Suppressor macrophage (primary cell): ENCODE data around the gene MSMO1.
A peak's percentile ranks its signal among the peaks of the same experiment; 100 is the strongest.

Experiments used
- DNase-seq, 4 experiments: peaks; one replicate each; pipeline ENCODE4 v3.0.0-alpha.2; 2020 to 2022

The MSMO1 gene

GRCh38 chr4:165360985-165361670 lies 33.7 kb downstream of the MSMO1 start:
- peak; percentile 55 to 83 (median 72) for DNase-seq

DNA sequence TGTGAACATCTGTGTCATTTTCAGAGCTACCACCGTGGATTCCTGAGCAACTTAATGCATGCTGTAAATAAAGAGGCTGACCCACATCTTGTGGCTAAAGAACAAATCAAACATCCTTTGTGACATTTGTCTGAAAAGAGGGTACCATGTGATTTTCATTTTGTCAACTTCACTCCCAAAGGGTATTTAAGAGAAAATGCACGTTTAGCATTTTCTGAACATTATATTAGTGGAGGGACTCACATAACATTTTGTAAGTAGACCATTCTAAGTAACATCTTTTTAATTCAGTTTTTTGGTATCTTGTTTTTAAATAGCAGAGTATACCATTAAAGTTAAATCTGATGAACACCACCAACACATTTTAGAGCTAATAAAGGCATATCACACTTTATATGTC lies 34.3 kb downstream of the MSMO1 start:
- no peak for DNase-seq

DNA sequence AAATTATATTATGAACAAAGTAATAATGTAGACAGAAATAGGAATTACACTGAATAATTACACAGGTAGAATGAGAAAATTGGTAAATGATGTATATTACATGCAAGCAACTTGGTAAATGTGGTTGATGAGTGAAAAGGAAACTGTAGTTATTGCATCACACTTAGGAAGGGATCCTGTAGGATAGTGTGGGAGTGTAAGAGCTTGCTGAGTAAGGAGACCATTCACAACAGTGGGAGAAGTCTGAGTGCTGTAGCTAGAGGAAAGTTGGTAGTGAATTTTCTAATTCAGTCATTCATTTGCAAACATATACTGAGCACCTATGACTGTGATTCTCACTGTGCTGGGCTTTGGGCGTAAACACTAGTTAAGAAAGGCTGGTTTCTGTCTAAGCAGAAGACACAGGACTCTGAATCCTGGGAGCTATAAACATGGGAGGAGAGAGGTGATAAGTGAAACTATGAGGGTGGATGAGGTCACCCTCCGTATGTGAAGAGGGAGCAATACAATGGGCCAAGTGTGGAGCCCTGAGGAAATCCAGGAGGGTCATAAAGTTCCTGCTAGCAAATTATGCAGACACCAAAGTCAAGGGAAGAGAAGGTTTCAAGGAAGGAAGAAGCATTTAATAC lies 37.1 kb downstream of the MSMO1 start:
- peak in 3 of 4 experiments; percentile 15 to 60 (median 47) for DNase-seq

GRCh38 chr4:165367040-165367439 lies 39.6 kb downstream of the MSMO1 start:
- DNase-seq, result no peak

DNA sequence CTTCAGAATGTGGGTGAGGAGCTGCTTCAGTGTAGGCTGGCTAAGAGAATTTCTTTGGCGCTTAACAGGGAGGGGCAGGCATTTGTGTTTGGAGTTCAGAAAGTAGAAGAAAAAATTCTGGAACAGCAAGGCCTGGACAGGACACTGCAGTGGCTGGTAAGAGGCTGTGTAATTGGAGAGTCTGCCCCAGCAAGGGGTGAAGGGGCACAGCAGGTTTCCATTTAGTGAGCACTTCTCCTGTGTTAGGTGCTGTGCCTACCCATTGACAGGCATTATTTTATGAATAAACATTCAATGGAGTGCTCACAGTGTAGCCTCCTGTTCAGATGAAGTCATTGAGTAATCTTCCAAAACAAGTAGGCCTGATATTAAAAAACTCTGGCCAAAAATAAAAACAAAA lies 40.6 kb downstream of the MSMO1 start:
- DNase-seq, result no peak

DNA sequence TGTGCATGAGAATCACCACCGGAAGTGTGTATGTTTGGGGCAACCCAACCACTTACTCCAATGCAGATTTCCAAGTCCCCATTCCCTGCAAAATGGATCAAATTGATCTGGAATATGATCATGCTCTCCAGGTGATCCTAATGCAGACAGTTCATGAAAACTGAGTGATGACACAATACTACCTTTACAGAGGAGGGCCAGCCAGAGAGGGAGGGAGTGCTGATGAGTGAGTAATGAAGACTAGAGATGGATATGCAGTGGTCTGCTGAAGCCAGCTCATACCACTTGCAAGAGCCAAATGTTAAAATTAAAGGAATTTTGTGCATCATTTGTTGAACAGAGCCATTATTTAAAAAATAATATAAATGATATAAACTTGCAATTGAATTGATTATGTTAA lies 41.1 kb downstream of the MSMO1 start:
- DNase-seq, result no peak

DNA sequence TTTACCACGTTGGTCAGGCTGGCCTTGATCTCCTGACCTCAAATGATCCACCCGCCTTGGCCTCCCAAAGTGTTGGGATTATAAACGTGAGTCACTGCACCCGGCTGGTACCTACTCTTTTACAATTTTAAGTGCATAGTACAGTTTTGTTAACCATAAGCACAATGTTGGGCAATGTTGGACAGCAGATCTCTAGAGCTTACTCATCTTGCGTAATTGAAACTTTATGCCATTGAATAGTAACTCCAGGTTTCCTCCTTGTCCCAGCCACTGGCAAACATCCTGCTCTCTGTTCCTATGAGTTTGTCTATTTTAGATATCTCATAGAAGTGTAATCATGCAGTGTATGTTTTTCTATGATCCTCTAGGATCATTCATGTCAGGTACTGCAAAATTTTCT lies 42.1 kb downstream of the MSMO1 start:
- peak in 2 of 4 experiments; percentile 28 to 36 for DNase-seq

- no peak for DNase-seq
Measured at GRCh38 chr4:165370530-165370929, 43.1 kb downstream of the MSMO1 start.

- DNase-seq, result no peak
Measured at GRCh38 chr4:165375465-165375864, 48.0 kb downstream of the MSMO1 start.

DNA sequence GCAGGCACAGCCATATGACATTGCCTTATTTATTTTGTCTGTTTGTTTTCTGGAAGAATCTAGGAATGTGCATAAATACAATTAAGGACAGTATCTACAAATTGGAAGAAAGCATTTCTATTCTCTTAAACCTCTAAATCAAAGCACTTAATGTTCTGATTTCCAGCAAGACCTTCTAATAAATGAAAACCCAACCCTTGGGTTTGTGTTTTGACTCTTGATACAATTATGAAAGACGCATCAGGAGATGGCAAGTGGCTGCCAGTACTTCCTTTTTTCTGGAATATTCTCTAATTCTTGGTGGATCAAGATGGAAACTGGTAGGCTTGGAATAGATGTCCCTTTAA lies 50.9 kb downstream of the MSMO1 start:
- no peak for DNase-seq

GRCh38 chr4:165378745-165379677 lies 51.5 kb downstream of the MSMO1 start, which contains the start of gene CPE:
CPE (plus strand) TSS chr4:165379008; CDS start chr4:165379222, 214 bp downstream.
- DNase-seq, result peak; percentile 78 to 88 (median 83)

GRCh38 chr4:165379678-165380064 lies 52.2 kb downstream of the MSMO1 start:
- DNase-seq, result no peak

DNA sequence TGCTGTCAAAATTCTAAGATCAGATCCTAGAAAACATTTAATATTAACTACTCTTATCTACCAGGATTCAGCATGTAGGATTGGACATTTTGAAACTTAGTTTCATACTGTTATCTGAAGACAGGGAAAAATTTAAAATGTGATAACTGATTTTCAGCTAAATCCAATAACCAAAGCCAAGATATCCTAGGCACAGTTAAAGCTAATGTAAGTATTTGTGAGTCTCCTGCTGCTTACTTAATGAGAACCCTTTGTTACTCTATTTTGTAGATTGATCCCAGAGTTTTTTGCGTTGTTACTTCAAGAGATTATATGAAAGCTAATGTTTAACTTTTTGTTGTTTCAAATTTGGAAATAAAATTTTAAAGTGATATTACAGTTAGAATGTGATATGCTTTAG lies 53.3 kb downstream of the MSMO1 start:
- no peak for DNase-seq

DNA sequence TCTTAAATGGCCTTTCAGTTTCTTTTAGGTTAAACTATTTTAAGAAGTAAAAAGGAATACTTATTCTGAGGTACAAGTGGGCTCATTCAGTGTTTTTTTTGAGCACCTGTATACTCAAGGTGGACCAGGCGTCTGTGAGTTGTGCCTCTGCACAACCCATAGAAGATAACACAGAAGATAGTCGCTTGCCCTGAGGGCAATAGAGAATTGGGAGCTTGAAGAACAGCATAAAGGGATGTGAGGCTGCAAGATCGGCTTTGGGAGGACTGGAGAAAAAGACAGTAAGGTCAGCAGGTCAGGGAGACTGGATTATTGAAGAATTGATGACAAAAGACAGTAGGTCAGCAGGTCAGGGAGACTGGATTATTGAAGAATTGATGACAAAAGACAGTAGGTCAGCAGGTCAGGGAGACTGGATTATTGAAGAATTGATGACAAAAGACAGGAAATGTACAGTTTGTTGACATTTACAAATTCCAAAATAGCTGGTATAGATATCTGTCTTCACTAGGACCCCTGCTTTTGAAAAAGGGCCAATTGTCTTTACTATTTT lies 54.4 kb downstream of the MSMO1 start:
- DNase-seq, result no peak

DNA sequence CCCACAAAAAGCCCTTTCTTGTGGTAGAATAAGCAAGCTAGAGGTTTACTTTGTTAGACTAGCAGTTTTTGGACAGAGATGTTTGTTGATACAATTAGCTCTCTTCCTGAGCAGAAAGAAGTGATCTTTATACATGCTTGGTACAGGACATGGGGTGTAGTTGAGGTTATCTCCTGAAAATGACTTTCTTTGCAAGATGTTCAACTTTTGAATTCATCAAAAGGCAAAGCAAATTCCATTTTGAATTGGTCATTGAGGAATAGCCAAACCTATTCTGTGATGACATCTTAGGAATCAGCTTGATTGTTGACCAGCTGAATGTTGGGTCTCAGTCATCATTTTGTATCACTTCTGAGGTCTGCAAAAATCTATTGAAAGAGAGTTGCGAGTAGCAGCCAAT lies 55.2 kb downstream of the MSMO1 start:
- no peak for DNase-seq

GRCh38 chr4:165383591-165384073 lies 56.2 kb downstream of the MSMO1 start:
- DNase-seq, result no peak

- no peak for DNase-seq
Measured at GRCh38 chr4:165384186-165384585, 56.7 kb downstream of the MSMO1 start.

DNA sequence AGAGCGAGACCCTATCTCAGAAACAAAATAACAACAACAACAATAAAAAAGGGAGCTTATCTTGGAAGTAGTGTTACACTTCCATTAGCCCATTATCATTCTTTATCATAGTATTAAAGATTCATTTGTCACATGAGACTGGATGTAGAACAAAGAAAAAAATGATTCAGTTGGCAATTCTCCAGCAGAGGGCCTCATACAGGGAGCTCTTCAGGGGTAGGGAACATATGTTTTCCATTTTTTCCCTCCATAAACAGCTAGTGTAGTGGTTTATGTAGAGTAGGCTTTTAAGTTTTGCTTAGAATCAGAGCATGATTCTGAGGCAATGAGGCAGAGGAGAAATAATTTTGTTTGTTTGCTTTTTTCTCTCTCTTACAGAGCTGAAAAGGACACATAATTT lies 57.1 kb downstream of the MSMO1 start:
- DNase-seq, result peak in 1 of 4 experiments; percentile 9

DNA sequence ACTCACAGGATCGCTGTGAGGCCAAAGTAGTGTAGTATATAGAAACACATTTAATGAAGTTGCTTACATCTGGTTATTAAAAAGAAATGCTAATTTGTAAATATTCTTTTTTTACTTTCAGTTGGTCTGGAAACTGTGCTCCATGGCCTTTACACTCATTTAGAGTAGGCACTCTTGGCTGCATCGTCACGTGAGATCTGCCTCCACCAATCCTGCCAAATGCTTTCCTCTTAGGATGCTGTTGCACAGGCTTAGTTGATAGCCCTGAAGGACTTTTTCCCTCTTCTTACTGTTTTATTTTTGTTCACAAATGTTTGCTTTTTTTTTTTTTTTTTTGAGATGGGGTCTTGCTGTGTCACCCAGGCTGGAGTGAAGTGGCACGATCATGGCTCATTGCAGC lies 57.7 kb downstream of the MSMO1 start:
- DNase-seq, result no peak

DNA sequence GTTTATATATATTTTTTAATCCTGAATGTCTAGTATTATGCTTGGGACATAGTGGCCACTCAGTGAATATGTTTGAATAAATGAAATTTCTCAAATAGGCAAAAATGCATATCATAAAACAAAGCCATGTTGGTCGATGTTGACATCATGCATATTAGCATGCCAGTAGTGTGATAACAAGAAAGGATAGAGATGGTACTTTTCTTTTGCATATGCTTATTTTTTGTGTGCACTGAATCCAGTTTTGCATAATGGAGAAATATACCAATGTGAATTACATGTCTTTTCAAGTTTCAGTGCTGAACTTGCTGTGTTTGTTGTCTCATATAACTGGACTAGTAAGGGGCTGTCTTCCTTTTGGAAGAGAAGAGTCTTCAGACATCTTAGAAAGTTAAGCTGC lies 58.9 kb downstream of the MSMO1 start:
- no peak for DNase-seq

GRCh38 chr4:165388756-165389155 lies 61.3 kb downstream of the MSMO1 start:
- no peak for DNase-seq
